HG03108 (cell line): Measurements from ENCODE around the gene OXT.

Experiments used
- ATAC-seq: cut with Tn5 transposase; IDR thresholded peaks from one replicate; pipeline ENCODE4 v1.9.1; 2021; ENCODE audit warnings: moderate library complexity; ENCODE audit not compliant: unreplicated experiment

Gene OXT

GRCh38 chr20:3084283-3084985, 13.0 kb downstream of the OXT start, which contains the start of gene AVP:
AVP (minus strand) TSS chr20:3084724; CDS start chr20:3084674, 50 bp downstream.
- no peak for ATAC-seq

GRCh38 chr20:3084986-3085360, 13.6 kb downstream of the OXT start:
- no peak for ATAC-seq

- ATAC-seq = no peak
Measured at GRCh38 chr20:3085571-3086072, 14.2 kb downstream of the OXT start.

GRCh38 chr20:3088031-3088430, 16.6 kb downstream of the OXT start:
- no peak for ATAC-seq

- ATAC-seq = no peak
Measured at GRCh38 chr20:3090565-3090964, 19.1 kb downstream of the OXT start.

- ATAC-seq = no peak
Measured at GRCh38 chr20:3092611-3093379, 21.4 kb downstream of the OXT start.

GRCh38 chr20:3093861-3094361, 22.5 kb downstream of the OXT start:
- ATAC-seq = no peak

- no peak for ATAC-seq
Measured at GRCh38 chr20:3094848-3095629, 23.6 kb downstream of the OXT start.

- no peak for ATAC-seq
Measured at GRCh38 chr20:3100480-3100879, 29.1 kb downstream of the OXT start.

GRCh38 chr20:3101251-3101650, 29.8 kb downstream of the OXT start:
- ATAC-seq = no peak

- no peak for ATAC-seq
Measured at GRCh38 chr20:3101737-3102574, 30.5 kb downstream of the OXT start.

GRCh38 chr20:3102575-3103368, 31.4 kb downstream of the OXT start:
- ATAC-seq = no peak

- ATAC-seq = no peak
Measured at GRCh38 chr20:3103369-3104032, 32.1 kb downstream of the OXT start.

GRCh38 chr20:3105256-3106137, 34.1 kb downstream of the OXT start:
- no peak for ATAC-seq

- no peak for ATAC-seq
Measured at GRCh38 chr20:3106185-3106584, 34.8 kb downstream of the OXT start.

- no peak for ATAC-seq
Measured at GRCh38 chr20:3106658-3107463, 35.4 kb downstream of the OXT start.

GRCh38 chr20:3107464-3108025, 36.1 kb downstream of the OXT start:
- ATAC-seq = no peak
